AG04449 (cell line): ENCODE results near the gene SHROOM2.

Experiments used
- CTCF ChIA-PET: fragments of 350-600 bp; formaldehyde crosslinking; extraction: SDS; loops from one replicate; lab custom pipeline; 2021; ENCODE audit warnings: antibody characterized with exemption; lab: Yijun Ruan, JAX
- POLR2A ChIA-PET: fragments of 400-600, 350-600 bp; formaldehyde crosslinking; extraction: SDS; loops from one replicate; lab custom pipeline; 2020; ENCODE audit warnings: antibody characterized with exemption, inconsistent platforms; lab: Yijun Ruan, JAX
- DNase-seq: peaks from one replicate; pipeline ENCODE4 v3.0.0-alpha.2; 2010; ENCODE audit warnings: low read depth, low spot score
- H3K4me3 ChIP-seq: 2 replicates; pipeline ENCODE4 v1.5.1; 2011; ENCODE audit warnings: low read depth, mild to moderate bottlenecking, control low read depth, low read length
- TF ChIP-seq, protein P1 (sequence below): IDR thresholded peaks from one replicate; pipeline ENCODE4 v1.5.1; 2011; ENCODE audit warnings: mild to moderate bottlenecking, moderate library complexity, low read length, control low read depth, inconsistent platforms; ENCODE audit not compliant: insufficient read depth; ENCODE audit errors: missing control alignments

The SHROOM2 gene

DNA sequence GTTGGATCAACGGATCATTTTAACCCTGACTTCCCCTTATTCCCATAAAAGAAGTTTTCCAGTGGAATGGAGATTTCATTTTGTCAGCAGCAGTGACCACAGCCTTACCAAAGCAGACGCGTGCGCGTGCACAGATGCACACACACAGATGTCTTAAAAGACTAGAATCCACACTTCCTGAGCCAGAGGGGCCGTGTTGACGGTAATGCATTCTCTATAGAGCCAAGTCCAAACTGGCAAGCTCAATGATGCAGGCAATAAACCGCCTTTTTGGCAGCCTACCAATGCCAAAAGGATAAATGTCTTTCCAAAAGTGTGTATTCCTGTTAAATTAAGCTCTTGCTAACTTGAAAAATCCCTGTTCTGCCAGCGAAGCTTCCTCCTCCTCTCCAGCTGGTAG, 162.2 kb downstream of the SHROOM2 start:
- TF ChIP-seq, protein P1, sequence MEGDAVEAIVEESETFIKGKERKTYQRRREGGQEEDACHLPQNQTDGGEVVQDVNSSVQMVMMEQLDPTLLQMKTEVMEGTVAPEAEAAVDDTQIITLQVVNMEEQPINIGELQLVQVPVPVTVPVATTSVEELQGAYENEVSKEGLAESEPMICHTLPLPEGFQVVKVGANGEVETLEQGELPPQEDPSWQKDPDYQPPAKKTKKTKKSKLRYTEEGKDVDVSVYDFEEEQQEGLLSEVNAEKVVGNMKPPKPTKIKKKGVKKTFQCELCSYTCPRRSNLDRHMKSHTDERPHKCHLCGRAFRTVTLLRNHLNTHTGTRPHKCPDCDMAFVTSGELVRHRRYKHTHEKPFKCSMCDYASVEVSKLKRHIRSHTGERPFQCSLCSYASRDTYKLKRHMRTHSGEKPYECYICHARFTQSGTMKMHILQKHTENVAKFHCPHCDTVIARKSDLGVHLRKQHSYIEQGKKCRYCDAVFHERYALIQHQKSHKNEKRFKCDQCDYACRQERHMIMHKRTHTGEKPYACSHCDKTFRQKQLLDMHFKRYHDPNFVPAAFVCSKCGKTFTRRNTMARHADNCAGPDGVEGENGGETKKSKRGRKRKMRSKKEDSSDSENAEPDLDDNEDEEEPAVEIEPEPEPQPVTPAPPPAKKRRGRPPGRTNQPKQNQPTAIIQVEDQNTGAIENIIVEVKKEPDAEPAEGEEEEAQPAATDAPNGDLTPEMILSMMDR = no peak
- CTCF ChIA-PET = no interaction called here
- no peak overlapping the region for H3K4me3 ChIP-seq
- no peak for DNase-seq
- POLR2A ChIA-PET = no interaction called here

DNA sequence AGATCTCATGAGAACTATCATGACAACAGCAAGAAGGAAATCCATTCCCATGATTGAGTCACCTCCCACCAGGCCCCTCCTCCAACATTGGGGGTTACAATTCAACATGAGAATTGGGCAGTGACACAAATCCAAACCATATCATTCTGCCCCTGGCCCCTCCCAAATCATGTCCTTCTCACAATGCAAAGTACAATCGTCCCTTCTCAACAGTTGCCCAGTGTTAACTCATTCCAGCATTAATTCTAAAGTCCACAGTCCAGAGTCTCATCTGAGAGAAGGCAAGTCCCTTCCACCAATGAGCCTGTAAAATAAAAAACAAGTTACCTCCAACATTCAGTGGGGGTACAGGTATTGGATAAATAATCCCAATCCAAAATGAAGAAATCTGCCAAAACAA, 166.1 kb downstream of the SHROOM2 start:
- ChIA-PET CTCF (no interaction called here), POLR2A (no interaction called here)
- DNase-seq = no peak
- no peak overlapping the region for H3K4me3 ChIP-seq
- TF ChIP-seq, protein P1 = no peak

DNA sequence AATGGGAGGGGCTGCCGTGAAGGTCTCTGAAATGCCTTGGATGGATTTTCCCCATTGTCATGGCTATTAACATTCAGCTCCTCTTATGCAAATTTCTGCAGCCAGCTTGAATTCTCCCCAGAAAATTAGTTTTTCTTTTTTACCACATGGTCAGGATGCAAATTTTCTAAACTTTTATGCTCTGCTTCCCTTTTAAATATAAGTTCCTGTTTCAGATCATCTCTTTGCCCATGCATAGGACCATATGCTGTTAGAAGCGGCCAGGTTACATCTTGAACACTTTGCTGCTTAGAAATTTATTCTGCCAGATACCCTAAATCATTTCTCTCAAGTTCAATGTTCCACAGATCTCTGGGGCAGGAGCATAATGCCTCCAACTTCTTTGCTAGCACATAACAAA, 167.2 kb downstream of the SHROOM2 start:
- no peak for DNase-seq
- H3K4me3 ChIP-seq = no peak overlapping the region
- TF ChIP-seq, protein P1 = no peak
- POLR2A ChIA-PET = no interaction called here
- CTCF ChIA-PET = no interaction called here

DNA sequence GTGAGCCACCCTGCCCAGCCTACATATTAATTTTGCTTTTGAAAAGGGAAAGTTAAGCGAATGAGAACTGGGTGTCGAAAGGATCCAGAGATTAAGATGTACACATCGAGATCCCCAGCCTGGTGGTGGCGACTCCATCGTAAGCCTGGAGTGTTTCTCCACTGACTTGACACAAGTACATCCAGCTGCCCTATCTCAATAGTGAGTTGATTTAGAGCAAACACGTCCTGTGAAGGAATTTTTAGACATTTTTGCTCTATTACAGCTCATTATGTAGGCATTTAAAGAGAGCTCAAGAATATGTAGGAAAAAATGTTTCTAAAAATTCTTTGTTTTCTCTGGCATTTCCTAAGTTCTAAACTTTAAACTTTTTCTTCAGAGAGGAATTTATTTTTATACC, 169.3 kb downstream of the SHROOM2 start:
- TF ChIP-seq, protein P1 = no peak
- CTCF ChIA-PET = interaction anchor here (0.9 to 1.0 kb wide), 2 partner anchors 57 to 164 kb away, joined by 3 to 5 read pairs; no protein-coding TSS in a partner anchor
- peak; percentile 67 for DNase-seq
- H3K4me3 ChIP-seq = no peak overlapping the region
- POLR2A ChIA-PET = interaction anchor here (0.8 to 1.3 kb wide), 2 partner anchors 20 to 57 kb away, joined by 3 to 9 read pairs; no protein-coding TSS in a partner anchor

DNA sequence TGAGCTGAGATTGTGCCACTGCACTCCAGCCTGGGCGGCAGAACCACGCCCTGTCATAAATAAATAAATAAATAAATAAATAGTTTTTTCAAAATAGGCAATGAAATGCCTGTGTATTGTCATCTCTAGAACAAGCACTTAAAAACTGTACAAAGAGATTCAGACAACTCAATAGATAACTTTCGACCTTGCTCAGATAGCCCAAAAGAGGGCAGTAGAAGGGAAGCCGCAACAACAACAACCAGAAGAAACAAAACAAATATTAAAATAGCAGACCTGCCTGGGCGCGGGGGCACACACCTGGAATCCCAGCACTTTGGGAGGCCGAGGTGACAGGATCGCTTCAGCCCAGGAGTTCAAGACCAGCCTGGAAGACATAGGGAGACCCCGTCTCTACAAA, 171.5 kb downstream of the SHROOM2 start:
- CTCF ChIA-PET = no interaction called here
- DNase-seq = no peak
- H3K4me3 ChIP-seq = no peak overlapping the region
- POLR2A ChIA-PET = no interaction called here
- TF ChIP-seq, protein P1 = no peak

DNA sequence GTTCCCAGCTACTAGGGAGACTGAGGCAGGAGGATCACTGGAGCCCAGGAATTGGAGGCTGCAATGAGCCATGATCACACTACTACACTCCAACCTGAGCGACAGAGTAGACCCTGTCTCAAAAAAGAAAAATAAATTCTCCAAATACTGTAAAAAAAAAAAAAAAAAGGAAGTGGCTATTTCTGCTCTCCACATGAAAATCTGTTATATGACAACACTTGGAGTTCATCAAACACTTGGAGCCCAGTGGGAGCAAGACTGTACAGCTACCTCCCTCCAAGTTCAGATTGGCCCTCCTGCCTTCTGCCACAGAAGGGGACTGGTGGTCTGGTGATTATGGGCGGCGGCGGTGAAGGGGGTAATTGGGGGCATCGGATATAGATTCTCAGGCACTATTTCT, 172.0 kb downstream of the SHROOM2 start:
- ChIA-PET CTCF (no interaction called here), POLR2A (no interaction called here)
- TF ChIP-seq, protein P1 = no peak
- DNase-seq = no peak
- no peak overlapping the region for H3K4me3 ChIP-seq
